HepG2 (cell line): ENCODE results near the gene LIME1. TPM values are rescaled to one million over a fixed set of nuclear protein-coding genes. Genes with fewer than 3 reads are reported as not detected.
A peak's percentile ranks its signal among the peaks of the same experiment; 100 is the strongest.

Experiments
- DPF2 ChIP-seq: sonication (generic); formaldehyde crosslinking; IDR thresholded peaks from 2 replicates; pipeline ENCODE4 v1.4.0; 2020; ENCODE audit warnings: mild to moderate bottlenecking, low read depth, missing genetic modification reagents, borderline replicate concordance
- ESRRA ChIP-seq: sonication (generic); formaldehyde crosslinking; IDR thresholded peaks from 2 replicates; pipeline ENCODE4 v1.5.1; 2020; ENCODE audit warnings: mild to moderate bottlenecking, low read depth, missing genetic modification reagents
- GABPB1 ChIP-seq: IDR thresholded peaks from 2 replicates; pipeline ENCODE4 v1.6.1; 2016; ENCODE audit warnings: mild to moderate bottlenecking, missing genetic modification reagents, moderate library complexity, missing compliant biosample characterization
- HCFC1 ChIP-seq: fragments of 150-350 bp; IDR thresholded peaks from 2 replicates; pipeline ENCODE4 v1.6.1; 2014; ENCODE audit warnings: low read depth, low read length
- JARID2 ChIP-seq: sonication (generic); formaldehyde crosslinking; IDR thresholded peaks from 2 replicates; pipeline ENCODE4 v1.8.1; 2023; ENCODE audit warnings: missing genetic modification reagents, inconsistent platforms; ENCODE audit not compliant: insufficient replicate concordance
- JUND ChIP-seq: sonication (generic); formaldehyde crosslinking; IDR thresholded peaks from 2 replicates; pipeline ENCODE4 v1.8.0; 2022; ENCODE audit warnings: mild to moderate bottlenecking, missing genetic modification reagents
- MED1 ChIP-seq: sonication (generic); formaldehyde crosslinking; IDR thresholded peaks from 2 replicates; pipeline ENCODE4 v1.4.0; 2020; ENCODE audit warnings: missing genetic modification reagents
- MLLT10 ChIP-seq: sonication (generic); formaldehyde crosslinking; IDR thresholded peaks from 2 replicates; pipeline ENCODE4 v1.4.0; 2020; ENCODE audit warnings: missing genetic modification reagents
- NR2F2 ChIP-seq: IDR thresholded peaks from 2 replicates; pipeline ENCODE4 v1.6.1; 2012; ENCODE audit warnings: low read depth, inconsistent platforms, borderline replicate concordance
- PHF8 ChIP-seq: sonication (generic); formaldehyde crosslinking; IDR thresholded peaks from 2 replicates; pipeline ENCODE4 v1.5.0; 2020; ENCODE audit warnings: missing genetic modification reagents
- THAP11 ChIP-seq: IDR thresholded peaks from 2 replicates; pipeline ENCODE4 v1.6.1; 2016; ENCODE audit warnings: missing biosample characterization, missing genetic modification reagents
- ZBTB21 ChIP-seq: sonication (generic); formaldehyde crosslinking; IDR thresholded peaks from 2 replicates; pipeline ENCODE4 v1.4.0; 2020; ENCODE audit warnings: missing genetic modification reagents
- ZC3H4 ChIP-seq: sonication (generic); formaldehyde crosslinking; IDR thresholded peaks from 2 replicates; pipeline ENCODE4 v1.4.0; 2020; ENCODE audit warnings: missing genetic modification reagents, borderline replicate concordance
- ZFP36L2 ChIP-seq: sonication (generic); formaldehyde crosslinking; IDR thresholded peaks from 2 replicates; pipeline ENCODE4 v1.4.0; 2020; ENCODE audit warnings: missing genetic modification reagents
- ZNF367 ChIP-seq: sonication (generic); formaldehyde crosslinking; IDR thresholded peaks from 2 replicates; pipeline ENCODE4 v1.4.0; 2020; ENCODE audit warnings: missing genetic modification reagents, borderline replicate concordance
- ZNF484 ChIP-seq: sonication (generic); formaldehyde crosslinking; IDR thresholded peaks from 2 replicates; pipeline ENCODE4 v1.5.1; 2020; ENCODE audit warnings: mild to moderate bottlenecking, low read depth, missing genetic modification reagents, borderline replicate concordance
- ZNF557 ChIP-seq: sonication (generic); formaldehyde crosslinking; IDR thresholded peaks from 2 replicates; pipeline ENCODE4 v1.4.0; 2020; ENCODE audit warnings: missing genetic modification reagents
- ZNF781 ChIP-seq: sonication (generic); formaldehyde crosslinking; IDR thresholded peaks from 2 replicates; pipeline ENCODE4 v1.5.1; 2020; ENCODE audit warnings: borderline replicate concordance, mild to moderate bottlenecking, missing genetic modification reagents; ENCODE audit errors: not compliant biosample characterization
- polyA plus RNA-seq, 8 experiments: library from polyadenylated mRNA; depleted of rRNA in 3 of 8; stranded (reverse) in 7 of 8; unstranded in 1 of 8; fragments of >200 nt; fragmentation: Illumina TruSeq in 4 of 8; extraction: Trizol in 4 of 8; gene quantifications; 2 replicates each; pipeline versions ENCODE4 v1.2.1 to v1.2.3, GENCODE V29; 2011 to 2016; ENCODE audit warnings: low read depth in 4 of 8, missing spikeins in 1 of 8, mixed read lengths in 1 of 8; ENCODE audit not compliant: insufficient read depth in 1 of 8
- total RNA-seq, 5 experiments: library from RNA; depleted of rRNA; stranded (reverse); fragments of >200 nt; fragmentation: Illumina TruSeq; extraction: Trizol; gene quantifications; 2 replicates each; pipeline ENCODE4 v1.2.3, GENCODE V29; 2016; ENCODE audit warnings: low read depth in 1 of 5
- TF ChIP-seq, protein P1 (sequence below): IDR thresholded peaks from 2 replicates; pipeline ENCODE4 v1.6.1; 2016; ENCODE audit warnings: low read depth, control low read depth
- TF ChIP-seq, protein P2 (sequence below): sonication (generic); formaldehyde crosslinking; IDR thresholded peaks from 2 replicates; pipeline ENCODE4 v1.4.0; 2020; ENCODE audit warnings: missing genetic modification reagents, mild to moderate bottlenecking, borderline replicate concordance
- TF ChIP-seq, protein P3 (sequence below): sonication (generic); formaldehyde crosslinking; conservative IDR thresholded peaks from 2 replicates; pipeline ENCODE4 v1.8.0; 2022; ENCODE audit warnings: low read depth, missing genetic modification reagents
- TF ChIP-seq, protein P4 (sequence below): sonication (generic); formaldehyde crosslinking; IDR thresholded peaks from 2 replicates; pipeline ENCODE4 v1.5.1; 2020; ENCODE audit warnings: mild to moderate bottlenecking, missing genetic modification reagents, moderate library complexity

Gene LIME1
- total and polyA plus RNA-seq, 2 of the 13 experiments (the other 11 are each of a cell fraction or from before 2014, with no cell fraction given) = 13.0 to 61.5 TPM

DNA sequence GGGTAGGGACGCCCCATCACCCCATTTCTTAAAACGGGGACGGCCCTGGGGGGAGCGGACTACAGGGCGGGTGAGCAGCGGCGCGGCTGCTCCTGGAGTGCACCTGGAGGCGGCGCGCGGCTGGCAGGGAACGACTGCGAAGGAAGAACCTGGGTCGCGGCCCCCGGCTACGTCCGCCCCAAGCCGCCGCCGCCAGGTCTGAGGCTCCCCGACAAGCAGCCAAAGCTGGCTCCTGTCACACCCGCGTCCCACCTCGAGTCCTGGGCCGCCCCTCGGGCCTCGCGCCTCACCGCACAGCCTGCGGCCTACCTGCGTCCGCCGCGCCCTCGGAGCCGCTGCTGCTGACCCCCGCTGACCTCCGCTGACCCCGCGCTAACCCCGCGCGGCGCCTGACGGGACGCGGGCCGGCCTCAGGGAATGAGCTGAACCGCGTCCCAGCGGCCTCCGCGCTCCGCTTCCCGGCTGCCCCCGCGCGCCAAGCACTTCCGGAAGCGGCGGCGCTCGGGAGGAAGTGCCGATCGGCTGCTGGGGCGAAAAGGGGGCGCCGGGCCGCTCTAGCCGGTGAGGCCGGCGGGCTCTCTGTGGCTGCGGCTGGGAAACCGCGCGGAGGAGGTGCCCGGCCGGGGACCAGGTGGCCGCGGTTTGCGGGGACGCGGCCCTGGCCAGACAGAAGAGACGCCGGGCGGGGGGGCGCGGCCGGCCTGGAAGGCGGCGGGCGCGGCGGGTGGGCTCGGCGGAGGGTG, 28.7 kb upstream of the LIME1 start, which contains the start of the genes ARFRP1 and ZGPAT (continued):
- no peak for TF ChIP-seq ZNF484
- peak; percentile 98 for TF ChIP-seq PHF8 (CRISPR knock-in tag)
- TF ChIP-seq GABPB1 (CRISPR knock-in tag) = peak; percentile 94
- TF ChIP-seq THAP11 (CRISPR knock-in tag) = peak; percentile 98
- TF ChIP-seq JARID2 (CRISPR knock-in tag) = no peak
- peak; percentile 92 for TF ChIP-seq MED1 (CRISPR knock-in tag)
- TF ChIP-seq, protein P1, sequence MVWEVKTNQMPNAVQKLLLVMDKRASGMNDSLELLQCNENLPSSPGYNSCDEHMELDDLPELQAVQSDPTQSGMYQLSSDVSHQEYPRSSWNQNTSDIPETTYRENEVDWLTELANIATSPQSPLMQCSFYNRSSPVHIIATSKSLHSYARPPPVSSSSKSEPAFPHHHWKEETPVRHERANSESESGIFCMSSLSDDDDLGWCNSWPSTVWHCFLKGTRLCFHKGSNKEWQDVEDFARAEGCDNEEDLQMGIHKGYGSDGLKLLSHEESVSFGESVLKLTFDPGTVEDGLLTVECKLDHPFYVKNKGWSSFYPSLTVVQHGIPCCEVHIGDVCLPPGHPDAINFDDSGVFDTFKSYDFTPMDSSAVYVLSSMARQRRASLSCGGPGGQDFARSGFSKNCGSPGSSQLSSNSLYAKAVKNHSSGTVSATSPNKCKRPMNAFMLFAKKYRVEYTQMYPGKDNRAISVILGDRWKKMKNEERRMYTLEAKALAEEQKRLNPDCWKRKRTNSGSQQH (CRISPR knock-in tag) = peak; percentile 98
- TF ChIP-seq DPF2 (CRISPR knock-in tag) = no peak
- TF ChIP-seq ZNF557 = peak; percentile 84; the same call in 1 of the 2 replicates
- TF ChIP-seq, protein P2, sequence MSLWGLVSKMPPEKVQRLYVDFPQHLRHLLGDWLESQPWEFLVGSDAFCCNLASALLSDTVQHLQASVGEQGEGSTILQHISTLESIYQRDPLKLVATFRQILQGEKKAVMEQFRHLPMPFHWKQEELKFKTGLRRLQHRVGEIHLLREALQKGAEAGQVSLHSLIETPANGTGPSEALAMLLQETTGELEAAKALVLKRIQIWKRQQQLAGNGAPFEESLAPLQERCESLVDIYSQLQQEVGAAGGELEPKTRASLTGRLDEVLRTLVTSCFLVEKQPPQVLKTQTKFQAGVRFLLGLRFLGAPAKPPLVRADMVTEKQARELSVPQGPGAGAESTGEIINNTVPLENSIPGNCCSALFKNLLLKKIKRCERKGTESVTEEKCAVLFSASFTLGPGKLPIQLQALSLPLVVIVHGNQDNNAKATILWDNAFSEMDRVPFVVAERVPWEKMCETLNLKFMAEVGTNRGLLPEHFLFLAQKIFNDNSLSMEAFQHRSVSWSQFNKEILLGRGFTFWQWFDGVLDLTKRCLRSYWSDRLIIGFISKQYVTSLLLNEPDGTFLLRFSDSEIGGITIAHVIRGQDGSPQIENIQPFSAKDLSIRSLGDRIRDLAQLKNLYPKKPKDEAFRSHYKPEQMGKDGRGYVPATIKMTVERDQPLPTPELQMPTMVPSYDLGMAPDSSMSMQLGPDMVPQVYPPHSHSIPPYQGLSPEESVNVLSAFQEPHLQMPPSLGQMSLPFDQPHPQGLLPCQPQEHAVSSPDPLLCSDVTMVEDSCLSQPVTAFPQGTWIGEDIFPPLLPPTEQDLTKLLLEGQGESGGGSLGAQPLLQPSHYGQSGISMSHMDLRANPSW = peak; percentile 22; the same call in 1 of the 2 replicates
- TF ChIP-seq NR2F2 = peak; percentile 93
- TF ChIP-seq, protein P3, sequence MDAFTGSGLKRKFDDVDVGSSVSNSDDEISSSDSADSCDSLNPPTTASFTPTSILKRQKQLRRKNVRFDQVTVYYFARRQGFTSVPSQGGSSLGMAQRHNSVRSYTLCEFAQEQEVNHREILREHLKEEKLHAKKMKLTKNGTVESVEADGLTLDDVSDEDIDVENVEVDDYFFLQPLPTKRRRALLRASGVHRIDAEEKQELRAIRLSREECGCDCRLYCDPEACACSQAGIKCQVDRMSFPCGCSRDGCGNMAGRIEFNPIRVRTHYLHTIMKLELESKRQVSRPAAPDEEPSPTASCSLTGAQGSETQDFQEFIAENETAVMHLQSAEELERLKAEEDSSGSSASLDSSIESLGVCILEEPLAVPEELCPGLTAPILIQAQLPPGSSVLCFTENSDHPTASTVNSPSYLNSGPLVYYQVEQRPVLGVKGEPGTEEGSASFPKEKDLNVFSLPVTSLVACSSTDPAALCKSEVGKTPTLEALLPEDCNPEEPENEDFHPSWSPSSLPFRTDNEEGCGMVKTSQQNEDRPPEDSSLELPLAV (CRISPR knock-in tag) = peak; percentile 93
- TF ChIP-seq, protein P4, sequence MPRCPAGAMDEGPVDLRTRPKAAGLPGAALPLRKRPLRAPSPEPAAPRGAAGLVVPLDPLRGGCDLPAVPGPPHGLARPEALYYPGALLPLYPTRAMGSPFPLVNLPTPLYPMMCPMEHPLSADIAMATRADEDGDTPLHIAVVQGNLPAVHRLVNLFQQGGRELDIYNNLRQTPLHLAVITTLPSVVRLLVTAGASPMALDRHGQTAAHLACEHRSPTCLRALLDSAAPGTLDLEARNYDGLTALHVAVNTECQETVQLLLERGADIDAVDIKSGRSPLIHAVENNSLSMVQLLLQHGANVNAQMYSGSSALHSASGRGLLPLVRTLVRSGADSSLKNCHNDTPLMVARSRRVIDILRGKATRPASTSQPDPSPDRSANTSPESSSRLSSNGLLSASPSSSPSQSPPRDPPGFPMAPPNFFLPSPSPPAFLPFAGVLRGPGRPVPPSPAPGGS (CRISPR knock-in tag) = peak; percentile 96
- TF ChIP-seq HCFC1 = peak; percentile 85
- TF ChIP-seq MLLT10 (CRISPR knock-in tag) = no peak
- TF ChIP-seq ZC3H4 (CRISPR knock-in tag) = peak; percentile 85; the same call in 1 of the 2 replicates
- peak; percentile 88 for TF ChIP-seq JUND (CRISPR knock-in tag)
- peak; percentile 51 for TF ChIP-seq ZNF781 (CRISPR knock-in tag)
- 0 out of 2 replicates have a peak, but pooled peaks have one; percentile 40 for TF ChIP-seq ZBTB21 (CRISPR knock-in tag)
- no peak for TF ChIP-seq ZNF367 (CRISPR knock-in tag)
- TF ChIP-seq ZFP36L2 = peak; percentile 93
- peak; percentile 96 for TF ChIP-seq ESRRA (CRISPR knock-in tag)
